GM12892 (cell line): Measurements from ENCODE around the gene ZNF639.

Experiments
- POLR2A ChIP-seq: IDR thresholded peaks from 2 replicates; pipeline ENCODE4 v1.6.1; 2011; ENCODE audit warnings: low read depth, low read length, control low read depth
- POLR2AphosphoS5 ChIP-seq: IDR thresholded peaks from 2 replicates; pipeline ENCODE4 v1.6.1; 2011; ENCODE audit warnings: low read depth, low read length, control low read depth
- TAF1 ChIP-seq: IDR thresholded peaks from 2 replicates; pipeline ENCODE4 v1.6.1; 2011; ENCODE audit warnings: low read depth, mild to moderate bottlenecking, control low read depth, low read length, borderline replicate concordance

- TF ChIP-seq POLR2AphosphoS5 (no peak), POLR2A (no peak), TAF1 (no peak)
These were observed 10.3 kb downstream of the ZNF639 start for GRCh38 chr3:179333084-179333483.
